Activated effector memory CD4-positive, alpha-beta T cell treated with anti-CD3 and anti-CD28 coated beads, Interleukin-2, amount 50 U/mL, for 16 hours (primary cell): ENCODE measurements around the gene DHX34.
"Not testable (repeated sequence)": the region's sequence is repeated elsewhere in the genome, so short reads cannot be mapped to it uniquely, and the experiment has no call there.

Experiments
- DNase-seq: peaks from one replicate; pipeline ENCODE4 v3.0.0-alpha.2; 2020

DHX34 gene

GRCh38 chr19:47331931-47332547 lies 17.1 kb upstream of the DHX34 start, which contains the start of gene C5AR2:
Gene C5AR2 (plus strand): TSS chr19:47332175. CDS start chr19:47340800, 8,625 bp downstream.
- DNase-seq, result no peak

GRCh38 chr19:47336765-47337718 lies 12.1 kb upstream of the DHX34 start:
- not testable (repeated sequence) for DNase-seq

GRCh38 chr19:47339196-47339880 lies 9.8 kb upstream of the DHX34 start:
- no peak for DNase-seq

- no peak for DNase-seq
These were observed 8.5 kb upstream of the DHX34 start for GRCh38 chr19:47340477-47341208.

GRCh38 chr19:47341734-47342133 lies 7.4 kb upstream of the DHX34 start:
- no peak for DNase-seq

- no peak for DNase-seq
These were observed 5.8 kb upstream of the DHX34 start for GRCh38 chr19:47343194-47343802.

- DNase-seq, result no peak
These were observed 4.7 kb upstream of the DHX34 start for GRCh38 chr19:47344425-47344824.

- DNase-seq, result not testable (repeated sequence)
These were observed 3.1 kb upstream of the DHX34 start for GRCh38 chr19:47346024-47346423.

GRCh38 chr19:47350630-47351029 lies 1.5 kb downstream of the DHX34 start:
- no peak for DNase-seq

GRCh38 chr19:47351548-47351947 lies 2.4 kb downstream of the DHX34 start:
- DNase-seq, result no peak

GRCh38 chr19:47352095-47352494 lies 3.0 kb downstream of the DHX34 start:
- DNase-seq, result no peak

- DNase-seq, result no peak
These were observed 4.2 kb downstream of the DHX34 start for GRCh38 chr19:47353307-47353712.

- no peak for DNase-seq
These were observed 7.8 kb downstream of the DHX34 start for GRCh38 chr19:47356900-47357299.

GRCh38 chr19:47357788-47358680 lies 8.9 kb downstream of the DHX34 start:
- no peak for DNase-seq

- DNase-seq, result no peak
These were observed 9.8 kb downstream of the DHX34 start for GRCh38 chr19:47358936-47359335.

GRCh38 chr19:47362321-47362720 lies 13.2 kb downstream of the DHX34 start:
- DNase-seq, result no peak

GRCh38 chr19:47363758-47364531 lies 14.8 kb downstream of the DHX34 start:
- DNase-seq, result no peak

GRCh38 chr19:47365455-47365854 lies 16.3 kb downstream of the DHX34 start:
- DNase-seq, result not testable (repeated sequence)

GRCh38 chr19:47370045-47370611 lies 21.0 kb downstream of the DHX34 start:
- DNase-seq, result no peak

- no peak for DNase-seq
These were observed 22.1 kb downstream of the DHX34 start for GRCh38 chr19:47371261-47371660.
